HFF-Myc (cell line): Measurements from ENCODE around the gene ABCC2.

Experiments used
- DNase-seq: peaks from one replicate; pipeline ENCODE4 v3.0.0-alpha.2; 2011; ENCODE audit warnings: low read depth; ENCODE audit errors: extremely low read depth
- H3K4me3 ChIP-seq: replicated peaks from 2 replicates; pipeline ENCODE4 v1.5.1; 2011; ENCODE audit warnings: low read depth, mild to moderate bottlenecking, control low read depth, low read length
- TF ChIP-seq, protein P1 (sequence below): IDR thresholded peaks from 2 replicates; pipeline ENCODE4 v1.5.1; 2012; ENCODE audit warnings: mild to moderate bottlenecking, low read depth, low read length, control low read depth; ENCODE audit errors: missing control alignments

The ABCC2 gene

DNA sequence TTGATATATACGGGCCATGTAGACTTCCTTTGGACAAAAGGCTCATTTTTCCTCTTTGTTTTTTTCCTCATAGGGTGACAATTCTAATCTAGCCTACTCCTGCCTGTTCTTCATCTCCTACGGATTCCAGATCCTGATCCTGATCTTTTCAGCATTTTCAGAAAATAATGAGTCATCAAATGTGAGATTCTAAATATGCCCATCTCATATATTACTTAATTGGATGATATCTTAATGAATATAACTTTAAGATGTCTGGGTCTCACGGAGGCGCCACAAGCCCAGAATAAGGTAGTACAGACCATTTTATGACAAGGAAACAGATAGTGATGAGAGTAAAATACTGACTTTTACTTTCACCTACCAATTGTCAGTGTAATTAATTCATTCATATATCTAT lies 11.4 kb downstream of the ABCC2 start:
- DNase-seq: no peak
- TF ChIP-seq, protein P1, sequence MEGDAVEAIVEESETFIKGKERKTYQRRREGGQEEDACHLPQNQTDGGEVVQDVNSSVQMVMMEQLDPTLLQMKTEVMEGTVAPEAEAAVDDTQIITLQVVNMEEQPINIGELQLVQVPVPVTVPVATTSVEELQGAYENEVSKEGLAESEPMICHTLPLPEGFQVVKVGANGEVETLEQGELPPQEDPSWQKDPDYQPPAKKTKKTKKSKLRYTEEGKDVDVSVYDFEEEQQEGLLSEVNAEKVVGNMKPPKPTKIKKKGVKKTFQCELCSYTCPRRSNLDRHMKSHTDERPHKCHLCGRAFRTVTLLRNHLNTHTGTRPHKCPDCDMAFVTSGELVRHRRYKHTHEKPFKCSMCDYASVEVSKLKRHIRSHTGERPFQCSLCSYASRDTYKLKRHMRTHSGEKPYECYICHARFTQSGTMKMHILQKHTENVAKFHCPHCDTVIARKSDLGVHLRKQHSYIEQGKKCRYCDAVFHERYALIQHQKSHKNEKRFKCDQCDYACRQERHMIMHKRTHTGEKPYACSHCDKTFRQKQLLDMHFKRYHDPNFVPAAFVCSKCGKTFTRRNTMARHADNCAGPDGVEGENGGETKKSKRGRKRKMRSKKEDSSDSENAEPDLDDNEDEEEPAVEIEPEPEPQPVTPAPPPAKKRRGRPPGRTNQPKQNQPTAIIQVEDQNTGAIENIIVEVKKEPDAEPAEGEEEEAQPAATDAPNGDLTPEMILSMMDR: no peak
- no peak overlapping the region for H3K4me3 ChIP-seq

DNA sequence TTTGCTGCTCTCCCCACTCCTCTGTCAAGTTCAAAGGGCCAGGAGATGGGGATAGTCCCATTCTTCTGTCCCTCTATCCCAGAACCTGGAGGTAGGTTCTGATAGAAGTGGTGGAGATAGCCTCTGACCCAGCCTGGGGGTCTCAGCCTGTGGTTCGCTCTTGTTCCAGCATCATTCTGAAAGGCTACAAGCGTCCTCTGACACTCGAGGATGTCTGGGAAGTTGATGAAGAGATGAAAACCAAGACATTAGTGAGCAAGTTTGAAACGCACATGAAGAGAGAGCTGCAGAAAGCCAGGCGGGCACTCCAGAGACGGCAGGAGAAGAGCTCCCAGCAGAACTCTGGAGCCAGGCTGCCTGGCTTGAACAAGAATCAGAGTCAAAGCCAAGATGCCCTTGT lies 14.5 kb downstream of the ABCC2 start:
- TF ChIP-seq, protein P1: no peak
- DNase-seq: no peak
- H3K4me3 ChIP-seq: no peak overlapping the region

DNA sequence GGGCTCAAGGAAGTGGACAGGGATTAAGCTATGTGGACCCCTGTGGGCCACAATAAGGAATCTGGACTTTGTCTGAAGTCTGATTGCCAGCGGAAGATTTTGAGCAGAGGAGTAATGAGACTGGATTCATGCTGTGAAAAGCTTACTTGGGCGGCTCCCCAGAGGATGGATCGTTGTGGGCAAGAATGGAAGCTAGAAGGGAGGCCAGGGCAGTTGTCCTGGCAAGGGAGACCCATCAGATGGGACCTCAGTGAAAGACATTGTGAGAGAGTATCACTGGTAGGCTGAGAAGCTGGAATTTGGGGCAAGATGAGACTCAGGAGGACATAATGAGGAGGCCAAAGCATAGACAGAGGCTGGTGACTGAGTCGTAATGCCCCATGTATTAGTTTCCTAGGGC lies 15.6 kb downstream of the ABCC2 start:
- no peak overlapping the region for H3K4me3 ChIP-seq
- no peak for DNase-seq
- TF ChIP-seq, protein P1: no peak

DNA sequence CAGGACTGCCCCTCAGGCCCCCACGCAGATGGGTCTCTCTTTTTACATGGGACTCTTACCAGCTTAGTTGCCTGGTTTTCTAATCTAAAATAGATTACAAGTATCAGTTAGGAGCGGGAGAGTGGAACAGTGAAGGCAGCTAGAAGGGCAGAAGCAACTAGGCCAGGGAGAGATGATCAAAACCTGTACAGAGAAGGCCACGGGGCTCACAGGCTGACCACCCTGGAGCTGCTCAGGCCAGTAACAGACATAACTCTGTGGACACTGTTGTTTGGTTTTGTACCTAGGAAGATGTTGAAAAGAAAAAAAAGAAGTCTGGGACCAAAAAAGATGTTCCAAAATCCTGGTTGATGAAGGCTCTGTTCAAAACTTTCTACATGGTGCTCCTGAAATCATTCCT lies 16.5 kb downstream of the ABCC2 start:
- no peak overlapping the region for H3K4me3 ChIP-seq
- TF ChIP-seq, protein P1: no peak
- no peak for DNase-seq

DNA sequence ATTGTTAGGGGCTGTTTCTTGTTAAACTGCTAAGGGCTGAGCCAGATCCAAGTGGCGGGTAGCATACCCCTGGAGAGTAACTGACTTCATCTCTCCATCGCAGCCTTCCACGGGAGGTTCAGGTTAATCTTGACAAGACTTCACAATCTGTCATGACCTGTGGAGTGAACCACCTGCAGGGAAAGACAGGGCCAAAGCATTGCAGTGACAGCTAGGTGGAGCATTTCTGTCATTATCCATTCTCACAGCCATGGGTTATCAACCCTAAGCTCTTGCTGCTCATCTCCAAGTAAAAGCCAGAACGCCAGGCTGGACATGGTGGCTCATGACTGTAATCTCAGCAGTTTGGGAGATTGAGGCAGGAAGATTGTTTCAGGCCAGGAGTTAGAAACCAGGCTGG lies 17.2 kb downstream of the ABCC2 start:
- TF ChIP-seq, protein P1: no peak
- H3K4me3 ChIP-seq: no peak overlapping the region
- no peak for DNase-seq

DNA sequence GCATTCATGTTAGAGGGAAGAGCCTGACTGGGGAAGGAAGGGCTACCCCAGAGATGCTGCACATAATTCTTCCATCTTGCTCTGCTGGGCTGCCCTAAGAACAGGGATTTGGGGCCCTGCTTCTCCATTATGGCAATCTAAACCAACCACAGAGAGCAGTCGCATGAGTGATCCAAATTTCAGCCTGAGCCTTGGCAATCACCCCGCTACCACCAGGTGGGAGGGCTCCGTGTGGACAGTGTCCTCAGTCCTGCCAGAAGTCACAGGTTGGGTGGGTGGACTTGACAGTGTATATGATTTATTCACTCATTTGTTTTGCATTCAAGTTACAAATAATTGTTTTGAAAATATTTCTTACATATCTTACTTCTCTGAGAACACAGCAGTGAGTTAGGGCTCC lies 22.0 kb downstream of the ABCC2 start:
- no peak overlapping the region for H3K4me3 ChIP-seq
- TF ChIP-seq, protein P1: no peak
- DNase-seq: no peak

DNA sequence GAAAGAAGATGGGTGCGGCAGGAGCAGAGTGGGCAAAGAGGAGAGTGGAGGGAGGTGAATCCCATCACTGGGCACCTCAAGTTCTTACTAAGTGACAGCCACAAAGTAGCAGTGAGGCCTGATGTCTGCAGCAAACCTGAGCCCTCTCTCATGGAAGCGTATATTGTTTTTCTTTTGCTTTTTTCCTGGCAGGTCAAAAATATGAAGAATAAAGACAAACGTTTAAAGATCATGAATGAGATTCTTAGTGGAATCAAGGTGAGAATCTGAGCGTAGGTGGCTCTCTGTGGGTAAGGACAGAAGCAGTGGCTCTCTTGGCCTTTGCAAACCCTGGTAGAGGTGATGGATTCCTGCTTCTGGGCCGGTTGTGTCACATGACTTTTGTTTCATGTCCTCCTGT lies 22.8 kb downstream of the ABCC2 start:
- TF ChIP-seq, protein P1: no peak
- H3K4me3 ChIP-seq: no peak overlapping the region
- no peak for DNase-seq
